ENCODE measurements around the gene MFAP3L. TPM values are rescaled to one million over a fixed set of nuclear protein-coding genes. Genes with fewer than 3 reads are reported as not detected.
"Not testable (repeated sequence)": the region's sequence is repeated elsewhere in the genome, so short reads cannot be mapped to it uniquely, and the experiment has no call there.

MFAP3L gene
- total and polyA plus RNA-seq, 11 donors, result 0.76 to 5.9 (median 3.2) TPM

DNA sequence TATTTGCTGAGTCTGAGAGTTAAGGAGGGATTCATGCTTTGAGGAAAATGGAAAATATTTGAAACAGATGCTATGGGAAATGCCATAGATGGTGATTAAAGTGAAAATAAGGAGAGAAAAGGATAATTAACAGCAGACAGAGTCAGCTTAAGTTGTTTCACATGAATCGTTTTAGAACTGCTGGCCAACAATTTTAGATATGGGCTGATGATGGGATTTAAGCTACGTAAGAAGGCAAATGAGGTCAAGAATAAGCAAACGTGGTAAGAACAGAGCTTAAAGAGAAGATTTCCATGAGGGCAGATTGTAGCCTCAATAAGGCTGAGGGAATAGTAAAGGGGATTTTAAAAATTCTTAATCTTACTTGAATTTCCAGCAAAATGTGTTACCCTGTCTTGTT, 77.9 kb downstream of the MFAP3L start:
- no peak overlapping the region for H3K27ac ChIP-seq
- peaks cover 0 to 7% (median 0%) of the 10 kb centered on the region in 9 donors for H3K27me3 ChIP-seq
- H3K4me3 ChIP-seq, result no peak overlapping the region
- intact Hi-C loops (cut with DNase I), result no loop called here
- TF ChIP-seq, protein P1, sequence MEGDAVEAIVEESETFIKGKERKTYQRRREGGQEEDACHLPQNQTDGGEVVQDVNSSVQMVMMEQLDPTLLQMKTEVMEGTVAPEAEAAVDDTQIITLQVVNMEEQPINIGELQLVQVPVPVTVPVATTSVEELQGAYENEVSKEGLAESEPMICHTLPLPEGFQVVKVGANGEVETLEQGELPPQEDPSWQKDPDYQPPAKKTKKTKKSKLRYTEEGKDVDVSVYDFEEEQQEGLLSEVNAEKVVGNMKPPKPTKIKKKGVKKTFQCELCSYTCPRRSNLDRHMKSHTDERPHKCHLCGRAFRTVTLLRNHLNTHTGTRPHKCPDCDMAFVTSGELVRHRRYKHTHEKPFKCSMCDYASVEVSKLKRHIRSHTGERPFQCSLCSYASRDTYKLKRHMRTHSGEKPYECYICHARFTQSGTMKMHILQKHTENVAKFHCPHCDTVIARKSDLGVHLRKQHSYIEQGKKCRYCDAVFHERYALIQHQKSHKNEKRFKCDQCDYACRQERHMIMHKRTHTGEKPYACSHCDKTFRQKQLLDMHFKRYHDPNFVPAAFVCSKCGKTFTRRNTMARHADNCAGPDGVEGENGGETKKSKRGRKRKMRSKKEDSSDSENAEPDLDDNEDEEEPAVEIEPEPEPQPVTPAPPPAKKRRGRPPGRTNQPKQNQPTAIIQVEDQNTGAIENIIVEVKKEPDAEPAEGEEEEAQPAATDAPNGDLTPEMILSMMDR (IDR thresholded peaks at IDR 0.05), result no peak
- no peak for TF ChIP-seq POLR2A (IDR thresholded peaks at IDR 0.05)
- DNase-seq (no peak), ATAC-seq (no peak)
- WGBS, 4 donors, result 54 to 66% (median 60%) methylated on average over 3 of the region's 3 CpGs
- H3K9me3 ChIP-seq, result no peaks in the 10 kb centered on the region
- no peaks in the 10 kb centered on the region for H3K36me3 ChIP-seq
- no peaks in the 10 kb centered on the region for H3K4me1 ChIP-seq

DNA sequence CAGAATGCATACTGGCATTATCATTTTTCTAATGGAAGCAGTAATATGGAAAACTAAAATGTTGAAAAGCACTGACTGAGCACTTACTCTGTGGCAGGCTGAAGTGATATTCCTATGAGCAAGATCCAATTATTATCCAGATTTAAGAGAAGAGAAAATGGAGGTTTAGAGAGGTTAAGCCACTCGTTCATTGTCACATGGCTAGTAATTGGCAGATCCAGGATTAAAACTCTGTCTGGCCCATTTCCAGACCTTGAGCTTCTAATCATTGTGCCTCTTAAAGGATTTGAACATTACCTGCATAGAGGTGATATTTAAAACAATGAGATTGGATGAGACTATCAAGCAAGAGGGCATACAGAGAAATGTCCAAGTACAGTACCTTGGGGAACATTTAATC, 80.6 kb downstream of the MFAP3L start:
- Histone ChIP-seq H3K36me3 (no peaks in the 10 kb centered on the region), H3K27me3 (peaks cover 0 to 6% (median 0%) of the 10 kb centered on the region in 9 donors), H3K4me1 (no peaks in the 10 kb centered on the region), H3K4me3 (no peak overlapping the region), H3K27ac (no peak overlapping the region), H3K9me3 (no peaks in the 10 kb centered on the region)
- no peak for ATAC-seq
- intact Hi-C loops (cut with DNase I), result no loop called here
- TF ChIP-seq, protein P1 (IDR thresholded peaks at IDR 0.05), result no peak
- no peak for TF ChIP-seq POLR2A (IDR thresholded peaks at IDR 0.05)
- no peak for DNase-seq
- WGBS, 4 donors, result 71 to 79% (median 73%) methylated on average over 1 of the region's 1 CpG

DNA sequence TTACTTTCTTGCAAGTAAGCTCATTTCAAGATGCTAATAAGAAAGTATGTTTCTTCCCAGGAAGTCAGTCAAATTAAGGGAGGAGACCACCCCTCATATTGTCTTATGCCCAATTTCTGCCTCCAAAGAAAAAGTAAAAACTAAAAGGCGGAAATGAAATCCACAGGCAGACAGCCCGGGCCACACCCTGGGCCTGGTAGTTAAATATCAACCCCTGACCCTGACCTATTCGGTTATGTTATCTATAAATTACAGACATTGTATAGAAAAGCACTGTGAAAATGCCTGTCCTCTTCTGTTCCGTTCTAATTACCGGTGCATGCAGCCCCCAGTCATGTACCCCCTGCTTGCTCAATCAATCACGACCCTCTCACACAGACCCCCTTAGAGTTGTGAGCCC, 82.6 kb downstream of the MFAP3L start:
- intact Hi-C loops (cut with DNase I); H3K27me3 ChIP-seq; ATAC-seq: not testable (repeated sequence)

DNA sequence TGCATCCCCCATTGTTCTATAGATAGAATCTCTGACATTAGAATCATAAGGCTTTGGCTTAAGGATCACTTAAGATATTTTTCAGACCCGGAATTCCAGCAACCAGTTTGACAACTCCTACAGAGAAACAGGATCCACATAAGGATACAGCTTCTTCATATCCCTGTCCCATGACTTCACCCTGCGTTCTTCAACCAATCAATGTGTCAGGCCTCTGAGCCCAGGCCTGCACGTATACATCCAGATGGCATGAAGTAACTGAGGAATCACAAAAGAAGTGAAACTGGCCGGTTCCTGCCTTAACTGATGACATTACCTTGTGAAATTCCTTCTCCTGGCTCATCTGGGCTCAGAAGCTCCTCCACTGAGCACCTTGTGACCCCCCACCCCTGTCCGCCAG, 85.1 kb downstream of the MFAP3L start:
- Histone ChIP-seq H3K4me3 (no peak overlapping the region), H3K27me3 (no peaks in the 10 kb centered on the region), H3K9me3 (no peaks in the 10 kb centered on the region), H3K27ac (no peak overlapping the region), H3K4me1 (no peaks in the 10 kb centered on the region), H3K36me3 (no peaks in the 10 kb centered on the region)
- ATAC-seq (no peak), DNase-seq (no peak)
- WGBS, 4 donors, result 81 to 87% (median 86%) methylated on average over 5 of the region's 5 CpGs
- intact Hi-C loops (cut with DNase I), result no loop called here
- TF ChIP-seq POLR2A (IDR thresholded peaks at IDR 0.05), result no peak
- TF ChIP-seq, protein P1 (IDR thresholded peaks at IDR 0.05), result no peak

More for the DNA sequence above, 82.6 kb downstream of the MFAP3L start:
- not testable (repeated sequence) for H3K36me3 ChIP-seq, H3K4me3 ChIP-seq, H3K27ac ChIP-seq, H3K9me3 ChIP-seq, H3K4me1 ChIP-seq, DNase-seq
- WGBS, 4 donors, result 75 to 91% (median 88%) methylated on average over 6 of the region's 6 CpGs

DNA sequence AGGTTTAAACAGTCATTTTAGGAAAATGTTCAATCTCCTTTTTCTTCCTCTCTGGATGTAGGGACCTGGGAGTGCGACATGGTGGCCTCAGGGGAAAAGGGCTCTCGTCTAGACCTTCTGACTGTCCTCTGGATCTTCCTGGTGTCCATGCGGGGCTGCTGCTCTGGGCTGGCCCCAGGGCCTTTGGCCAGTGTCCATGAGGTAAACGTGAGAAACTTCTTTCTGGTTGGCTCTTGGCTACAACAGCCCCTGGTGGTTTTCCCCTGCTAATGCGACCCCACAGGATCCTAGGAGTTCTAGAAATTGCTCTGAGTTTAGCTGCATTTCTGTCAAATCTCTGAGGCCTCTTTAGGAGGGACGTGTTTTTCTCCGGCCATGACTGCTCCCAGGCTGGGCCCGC, 85.7 kb downstream of the MFAP3L start:
- TF ChIP-seq POLR2A (IDR thresholded peaks at IDR 0.05), result no peak
- TF ChIP-seq, protein P1 (IDR thresholded peaks at IDR 0.05), result no peak
- Histone ChIP-seq H3K36me3 (no peaks in the 10 kb centered on the region), H3K4me1 (no peaks in the 10 kb centered on the region), H3K27me3 (no peaks in the 10 kb centered on the region), H3K4me3 (no peak overlapping the region), H3K9me3 (no peaks in the 10 kb centered on the region), H3K27ac (no peak overlapping the region)
- ATAC-seq (no peak), DNase-seq (no peak)
- WGBS, 4 donors, result 60 to 74% (median 69%) methylated on average over 8 of the region's 8 CpGs
- intact Hi-C loops (cut with DNase I), result no loop called here
